Subcutaneous adipose tissue (tissue), 4 donors: ENCODE data around the gene UNK. TPM values are rescaled to one million over a fixed set of nuclear protein-coding genes. Genes with fewer than 3 reads are reported as not detected.

Source experiments
- total RNA-seq, 4 donors: library from RNA; depleted of rRNA; stranded (reverse); fragments of >200 nt; gene quantifications; one replicate each; pipeline ENCODE4 v1.1.0, GENCODE V29; 2016
- TF ChIP-seq, protein P1 (sequence below): fragments of 450-650 bp; IDR thresholded peaks from one replicate; pipeline ENCODE4 v1.5.1; 2016; ENCODE audit warnings: low read depth, mild to moderate bottlenecking, control low read depth, antibody characterized with exemption, moderate library complexity

UNK gene
- total RNA-seq, 4 donors from 2014 or later, result 21.8 to 42.1 (median 29.7) TPM

DNA sequence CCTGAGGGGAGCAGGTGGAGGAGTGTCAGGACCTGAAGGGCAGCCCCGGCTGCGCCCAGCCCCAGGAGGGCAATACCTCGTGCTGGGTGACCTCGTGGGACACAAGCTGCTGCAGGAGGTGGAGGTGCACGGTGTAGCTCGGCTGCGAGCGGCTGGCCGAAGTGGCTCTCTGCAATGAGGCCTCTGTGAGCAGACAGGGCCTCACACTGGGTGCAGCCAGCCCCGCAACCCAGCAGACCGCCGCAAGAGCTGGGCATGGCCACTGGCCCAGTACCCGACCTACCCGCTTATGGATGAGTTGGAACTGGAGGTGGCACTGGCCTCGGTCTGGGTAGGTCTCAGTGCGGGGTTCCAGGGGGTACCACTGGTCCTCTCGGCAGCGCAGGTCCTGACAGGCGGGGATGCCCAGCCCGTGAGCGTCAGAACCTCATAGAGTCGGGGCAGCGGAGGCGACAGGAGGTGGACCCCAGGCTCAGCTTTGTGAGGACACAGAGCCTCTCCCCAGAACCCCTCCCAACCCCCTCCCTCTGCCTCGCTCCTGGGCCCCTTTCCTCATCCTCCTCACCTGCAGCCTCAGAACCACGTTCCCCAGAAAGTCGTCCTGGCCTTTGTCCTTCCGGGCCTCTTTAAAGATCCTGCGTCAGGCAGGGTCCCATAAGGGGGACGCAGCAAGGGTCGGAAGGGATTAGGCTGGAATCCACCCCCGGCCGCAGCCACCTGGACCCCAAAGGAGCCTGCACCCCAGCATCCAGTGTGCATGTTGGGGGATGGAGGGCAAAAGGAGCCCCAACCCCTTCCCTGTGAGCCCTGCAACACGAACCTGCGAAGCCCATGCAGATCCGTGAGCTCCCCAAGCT lies 55.6 kb downstream of the UNK start:
- TF ChIP-seq, protein P1, sequence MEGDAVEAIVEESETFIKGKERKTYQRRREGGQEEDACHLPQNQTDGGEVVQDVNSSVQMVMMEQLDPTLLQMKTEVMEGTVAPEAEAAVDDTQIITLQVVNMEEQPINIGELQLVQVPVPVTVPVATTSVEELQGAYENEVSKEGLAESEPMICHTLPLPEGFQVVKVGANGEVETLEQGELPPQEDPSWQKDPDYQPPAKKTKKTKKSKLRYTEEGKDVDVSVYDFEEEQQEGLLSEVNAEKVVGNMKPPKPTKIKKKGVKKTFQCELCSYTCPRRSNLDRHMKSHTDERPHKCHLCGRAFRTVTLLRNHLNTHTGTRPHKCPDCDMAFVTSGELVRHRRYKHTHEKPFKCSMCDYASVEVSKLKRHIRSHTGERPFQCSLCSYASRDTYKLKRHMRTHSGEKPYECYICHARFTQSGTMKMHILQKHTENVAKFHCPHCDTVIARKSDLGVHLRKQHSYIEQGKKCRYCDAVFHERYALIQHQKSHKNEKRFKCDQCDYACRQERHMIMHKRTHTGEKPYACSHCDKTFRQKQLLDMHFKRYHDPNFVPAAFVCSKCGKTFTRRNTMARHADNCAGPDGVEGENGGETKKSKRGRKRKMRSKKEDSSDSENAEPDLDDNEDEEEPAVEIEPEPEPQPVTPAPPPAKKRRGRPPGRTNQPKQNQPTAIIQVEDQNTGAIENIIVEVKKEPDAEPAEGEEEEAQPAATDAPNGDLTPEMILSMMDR, result no peak

DNA sequence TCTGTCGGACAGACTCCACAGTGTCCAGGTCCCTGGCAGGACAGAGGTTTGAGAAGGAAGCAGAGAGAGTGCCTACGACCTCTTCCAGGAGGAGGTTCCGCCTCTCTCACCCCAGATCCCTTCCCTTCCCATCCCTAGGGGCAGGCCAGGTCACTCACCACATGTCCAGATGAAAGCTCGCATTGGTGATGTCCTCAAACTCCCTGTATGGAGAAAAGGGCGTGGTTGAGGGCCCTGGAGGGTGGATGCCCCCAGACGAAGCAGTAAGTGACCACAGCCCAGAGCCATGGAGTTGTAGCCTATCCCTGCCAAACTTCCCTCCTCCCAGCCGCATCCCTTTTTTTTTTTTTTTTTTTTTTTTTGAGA lies 56.2 kb downstream of the UNK start:
- TF ChIP-seq, protein P1, result no peak

DNA sequence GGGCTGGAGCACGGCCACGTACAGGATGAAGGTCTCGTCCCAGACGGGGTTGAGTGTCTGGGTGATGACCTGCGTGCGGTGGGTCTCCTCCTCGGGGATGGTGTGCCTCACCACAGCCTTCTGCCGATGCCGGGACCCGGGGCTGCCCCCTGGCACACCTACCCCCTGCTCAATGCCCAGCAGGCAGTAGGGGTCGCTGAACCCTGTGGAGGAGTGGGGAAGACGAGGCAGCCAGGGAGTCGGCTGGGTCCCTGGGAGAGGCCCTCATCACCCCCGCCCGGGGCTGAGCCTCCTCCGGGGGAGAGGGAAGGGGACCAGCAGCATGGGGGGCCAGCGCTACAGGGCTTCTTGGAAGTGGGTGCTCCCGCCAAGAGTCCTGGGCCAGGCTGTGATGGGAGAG lies 57.8 kb downstream of the UNK start:
- TF ChIP-seq, protein P1, result no peak

DNA sequence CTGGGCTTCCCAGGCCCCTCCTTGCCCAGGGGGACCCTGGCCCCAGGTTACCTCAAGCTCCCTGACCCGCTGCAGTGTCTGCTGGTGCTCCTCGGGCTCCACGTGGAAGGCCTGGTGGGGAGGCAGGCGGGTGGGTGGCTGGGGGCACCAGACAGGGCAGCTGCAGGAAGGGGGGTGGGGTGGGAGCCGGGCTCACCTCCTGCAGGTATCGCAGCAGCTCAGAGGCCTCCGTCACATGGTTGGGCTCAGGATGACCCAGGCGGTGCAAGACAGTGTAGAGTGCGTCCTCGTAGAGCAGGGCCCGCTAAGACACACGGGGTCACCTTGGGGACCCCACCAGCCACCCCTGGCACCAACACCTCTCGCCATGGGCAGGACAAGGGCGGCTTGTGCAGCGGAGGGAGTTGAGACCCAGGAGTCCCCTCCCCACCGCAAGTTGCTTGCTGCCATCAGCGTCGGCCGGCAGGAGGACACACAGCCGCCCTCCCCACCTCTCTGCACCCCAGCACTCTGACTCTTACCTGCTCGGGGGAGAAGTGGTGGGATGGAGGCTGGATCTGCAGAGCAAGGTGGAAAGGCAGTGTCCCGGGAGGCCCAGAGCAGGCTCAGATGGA lies 58.5 kb downstream of the UNK start:
- TF ChIP-seq, protein P1, result no peak

GRCh38 chr17:75843577-75844529 lies 59.2 kb downstream of the UNK start, which contains the start of gene UNC13D:
Gene UNC13D (minus strand): TSS chr17:75844404. CDS start chr17:75844337, 67 bp downstream.
- TF ChIP-seq, protein P1, result no peak

DNA sequence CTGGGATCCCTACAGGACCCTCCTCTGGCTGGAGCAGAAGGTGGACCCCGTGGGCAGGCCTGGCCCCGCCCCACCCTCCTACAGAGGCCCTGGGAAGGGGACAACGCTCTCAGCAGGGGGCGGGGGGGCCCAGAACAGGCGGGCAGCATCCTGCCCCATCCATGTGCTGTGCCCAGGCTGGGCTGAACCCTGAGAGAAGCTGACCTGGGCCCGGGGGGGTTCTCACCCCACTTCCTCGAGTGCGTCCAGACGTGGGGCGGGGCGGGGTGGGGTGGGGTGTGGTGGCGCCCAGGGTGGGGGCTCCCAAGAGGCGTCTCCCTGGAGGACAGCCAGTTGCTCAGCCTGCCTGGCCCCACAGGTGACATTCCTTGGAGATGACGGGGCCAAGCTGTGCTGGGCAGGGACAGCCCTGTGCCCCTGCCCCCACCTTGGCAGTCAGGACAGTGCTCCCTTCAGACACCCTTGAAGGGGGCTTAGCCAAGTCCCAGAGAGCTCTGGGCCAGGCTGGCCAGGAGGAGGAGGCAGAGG lies 60.0 kb downstream of the UNK start:
- TF ChIP-seq, protein P1, result no peak
